ENCODE data around the gene UTP18. TPM values are rescaled to one million over a fixed set of nuclear protein-coding genes. Genes with fewer than 3 reads are reported as not detected.

The UTP18 gene
- total RNA-seq, 1 experiment from 2014 or later = 96.3 TPM

DNA sequence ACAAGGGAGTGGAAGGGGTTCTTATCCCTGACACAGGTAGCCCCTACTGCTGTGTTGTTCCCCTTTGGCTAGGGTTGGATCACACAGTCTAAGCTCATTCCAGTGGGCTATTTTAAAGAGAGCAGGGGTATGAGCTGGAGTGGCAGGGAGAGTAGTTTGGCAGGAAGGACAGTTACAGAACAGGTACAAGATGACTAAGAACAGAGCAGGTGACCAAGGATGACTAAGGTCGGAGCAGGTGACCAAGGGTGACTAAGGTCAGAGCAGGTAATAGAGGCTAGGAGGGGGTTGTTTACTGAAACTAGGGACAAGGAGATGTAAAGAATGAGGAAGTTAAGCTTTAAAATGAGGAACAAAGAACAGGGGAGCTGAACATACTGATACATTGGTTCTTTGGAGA is 58.8 kb downstream of the UTP18 start:
- Histone ChIP-seq H3K27ac (ENCODE audit: low read length) (no peak overlapping the region), H3K36me3 (ENCODE audit: control insufficient read depth, insufficient read depth, low read length) (no peaks in the 10 kb centered on the region), H3K4me3 (ENCODE audit: low read depth in 2 of 2, low read length in 2 of 2) (no peak overlapping the region), H3K9me3 (ENCODE audit: control insufficient read depth, insufficient read depth, low read depth, low read length) (0 out of 2 replicates have a peak, but pooled peaks cover 8% of the 10 kb centered on the region), H3K4me1 (ENCODE audit: control insufficient read depth, insufficient read depth, low read length) (no peaks in the 10 kb centered on the region), H3K27me3 (ENCODE audit: control insufficient read depth, insufficient read depth, low read length) (peaks cover 2% of the 10 kb centered on the region; the same call in 1 of the 2 replicates)
- ChIA-PET CTCF (no interaction called here), POLR2A (no interaction called here)
- in situ Hi-C loops (cut with HindIII; ENCODE audit: low pct_unique_long_range_greater_than_20kb, low sequenced_read_pairs) = no loop called here
- TF ChIP-seq TCF7L2 (IDR thresholded peaks at IDR 0.05; ENCODE audit: low read depth, low read length) (no peak), SIN3A (IDR thresholded peaks at IDR 0.05; ENCODE audit: borderline replicate concordance, insufficient read depth, low read depth, low read length) (no peak), POLR2AphosphoS5 (IDR thresholded peaks at IDR 0.05; ENCODE audit: low read depth, low read length) (no peak)
- TF ChIP-seq, protein P1, sequence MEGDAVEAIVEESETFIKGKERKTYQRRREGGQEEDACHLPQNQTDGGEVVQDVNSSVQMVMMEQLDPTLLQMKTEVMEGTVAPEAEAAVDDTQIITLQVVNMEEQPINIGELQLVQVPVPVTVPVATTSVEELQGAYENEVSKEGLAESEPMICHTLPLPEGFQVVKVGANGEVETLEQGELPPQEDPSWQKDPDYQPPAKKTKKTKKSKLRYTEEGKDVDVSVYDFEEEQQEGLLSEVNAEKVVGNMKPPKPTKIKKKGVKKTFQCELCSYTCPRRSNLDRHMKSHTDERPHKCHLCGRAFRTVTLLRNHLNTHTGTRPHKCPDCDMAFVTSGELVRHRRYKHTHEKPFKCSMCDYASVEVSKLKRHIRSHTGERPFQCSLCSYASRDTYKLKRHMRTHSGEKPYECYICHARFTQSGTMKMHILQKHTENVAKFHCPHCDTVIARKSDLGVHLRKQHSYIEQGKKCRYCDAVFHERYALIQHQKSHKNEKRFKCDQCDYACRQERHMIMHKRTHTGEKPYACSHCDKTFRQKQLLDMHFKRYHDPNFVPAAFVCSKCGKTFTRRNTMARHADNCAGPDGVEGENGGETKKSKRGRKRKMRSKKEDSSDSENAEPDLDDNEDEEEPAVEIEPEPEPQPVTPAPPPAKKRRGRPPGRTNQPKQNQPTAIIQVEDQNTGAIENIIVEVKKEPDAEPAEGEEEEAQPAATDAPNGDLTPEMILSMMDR (IDR thresholded peaks at IDR 0.05) = no peak
- TF ChIP-seq, protein P2, sequence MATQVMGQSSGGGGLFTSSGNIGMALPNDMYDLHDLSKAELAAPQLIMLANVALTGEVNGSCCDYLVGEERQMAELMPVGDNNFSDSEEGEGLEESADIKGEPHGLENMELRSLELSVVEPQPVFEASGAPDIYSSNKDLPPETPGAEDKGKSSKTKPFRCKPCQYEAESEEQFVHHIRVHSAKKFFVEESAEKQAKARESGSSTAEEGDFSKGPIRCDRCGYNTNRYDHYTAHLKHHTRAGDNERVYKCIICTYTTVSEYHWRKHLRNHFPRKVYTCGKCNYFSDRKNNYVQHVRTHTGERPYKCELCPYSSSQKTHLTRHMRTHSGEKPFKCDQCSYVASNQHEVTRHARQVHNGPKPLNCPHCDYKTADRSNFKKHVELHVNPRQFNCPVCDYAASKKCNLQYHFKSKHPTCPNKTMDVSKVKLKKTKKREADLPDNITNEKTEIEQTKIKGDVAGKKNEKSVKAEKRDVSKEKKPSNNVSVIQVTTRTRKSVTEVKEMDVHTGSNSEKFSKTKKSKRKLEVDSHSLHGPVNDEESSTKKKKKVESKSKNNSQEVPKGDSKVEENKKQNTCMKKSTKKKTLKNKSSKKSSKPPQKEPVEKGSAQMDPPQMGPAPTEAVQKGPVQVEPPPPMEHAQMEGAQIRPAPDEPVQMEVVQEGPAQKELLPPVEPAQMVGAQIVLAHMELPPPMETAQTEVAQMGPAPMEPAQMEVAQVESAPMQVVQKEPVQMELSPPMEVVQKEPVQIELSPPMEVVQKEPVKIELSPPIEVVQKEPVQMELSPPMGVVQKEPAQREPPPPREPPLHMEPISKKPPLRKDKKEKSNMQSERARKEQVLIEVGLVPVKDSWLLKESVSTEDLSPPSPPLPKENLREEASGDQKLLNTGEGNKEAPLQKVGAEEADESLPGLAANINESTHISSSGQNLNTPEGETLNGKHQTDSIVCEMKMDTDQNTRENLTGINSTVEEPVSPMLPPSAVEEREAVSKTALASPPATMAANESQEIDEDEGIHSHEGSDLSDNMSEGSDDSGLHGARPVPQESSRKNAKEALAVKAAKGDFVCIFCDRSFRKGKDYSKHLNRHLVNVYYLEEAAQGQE (IDR thresholded peaks at IDR 0.05; ENCODE audit: insufficient read depth in 1 of 2, low read depth in 2 of 2, low read length in 1 of 2) = no peak
- intact Hi-C loops (cut with micrococcal nuclease; ENCODE audit: unreplicated experiment) = no loop called here
- no peak for DNase-seq (ENCODE audit: low read depth, low spot score)
- ATAC-seq = no peak
- no TSS peak for BruUV-seq (replicated peaks)

DNA sequence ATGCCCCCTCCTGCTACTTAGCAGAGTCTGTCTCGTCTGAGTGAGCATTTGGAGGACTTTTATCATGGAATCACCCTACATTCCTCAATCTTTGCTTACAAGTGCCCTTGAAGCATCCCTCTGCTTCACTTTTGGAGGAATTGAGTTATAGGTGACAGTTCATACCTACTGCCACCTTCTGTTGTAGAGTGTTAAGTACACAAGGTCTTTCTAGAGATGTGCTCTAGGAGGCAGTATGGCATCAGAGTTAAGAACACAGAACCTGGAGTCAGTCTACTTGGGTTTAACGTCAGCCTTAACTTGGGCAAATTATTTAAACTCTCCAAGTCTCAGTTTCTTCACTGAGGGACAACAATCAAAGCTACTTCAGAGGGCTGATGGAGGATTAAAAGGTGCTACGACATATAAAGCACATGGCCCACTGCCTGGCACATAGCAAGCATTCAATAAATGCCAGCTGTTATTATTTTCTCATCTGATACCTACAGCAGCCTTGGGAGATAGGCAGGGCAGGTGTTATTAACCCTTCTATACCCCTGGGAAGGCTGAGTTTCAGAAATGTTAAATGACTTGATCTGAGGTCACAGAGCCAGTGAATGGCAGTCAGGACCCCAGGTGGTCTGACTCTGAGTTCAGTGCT is 62.2 kb downstream of the UTP18 start:
- no TSS peak for BruUV-seq (replicated peaks)
- Histone ChIP-seq H3K9me3 (ENCODE audit: control insufficient read depth, insufficient read depth, low read depth, low read length) (0 out of 2 replicates have a peak, but pooled peaks cover 4% of the 10 kb centered on the region), H3K36me3 (ENCODE audit: control insufficient read depth, insufficient read depth, low read length) (no peaks in the 10 kb centered on the region), H3K27me3 (ENCODE audit: control insufficient read depth, insufficient read depth, low read length) (peaks cover 2% of the 10 kb centered on the region; the same call in 1 of the 2 replicates), H3K4me1 (ENCODE audit: control insufficient read depth, insufficient read depth, low read length) (no peaks in the 10 kb centered on the region), H3K4me3 (ENCODE audit: low read depth in 2 of 2, low read length in 2 of 2) (no peak overlapping the region), H3K27ac (ENCODE audit: low read length) (no peak overlapping the region)
- TF ChIP-seq SIN3A (IDR thresholded peaks at IDR 0.05; ENCODE audit: borderline replicate concordance, insufficient read depth, low read depth, low read length) (no peak), POLR2AphosphoS5 (IDR thresholded peaks at IDR 0.05; ENCODE audit: low read depth, low read length) (no peak), TCF7L2 (IDR thresholded peaks at IDR 0.05; ENCODE audit: low read depth, low read length) (no peak)
- TF ChIP-seq, protein P1 (IDR thresholded peaks at IDR 0.05) = peak; percentile 72
- TF ChIP-seq, protein P2 (IDR thresholded peaks at IDR 0.05; ENCODE audit: insufficient read depth in 1 of 2, low read depth in 2 of 2, low read length in 1 of 2) = no peak
- intact Hi-C loops (cut with micrococcal nuclease; ENCODE audit: unreplicated experiment) (no loop called here), in situ Hi-C loops (cut with HindIII; ENCODE audit: low pct_unique_long_range_greater_than_20kb, low sequenced_read_pairs) (no loop called here)
- POLR2A ChIA-PET = no interaction called here
- peak; percentile 13 for DNase-seq (ENCODE audit: low read depth, low spot score)
- ATAC-seq = peak; percentile 89
- CTCF ChIA-PET = no interaction called here

Data from Panc1 (cell line).